ENCODE results near the gene GRHL1. TPM values are rescaled to one million over a fixed set of nuclear protein-coding genes. Genes with fewer than 3 reads are reported as not detected.

The GRHL1 gene
- total and polyA plus RNA-seq, 2 of the 8 experiments (the other 6 are each of a cell fraction or from before 2014, with no cell fraction given) = 1.3 to 3.6 TPM

DNA sequence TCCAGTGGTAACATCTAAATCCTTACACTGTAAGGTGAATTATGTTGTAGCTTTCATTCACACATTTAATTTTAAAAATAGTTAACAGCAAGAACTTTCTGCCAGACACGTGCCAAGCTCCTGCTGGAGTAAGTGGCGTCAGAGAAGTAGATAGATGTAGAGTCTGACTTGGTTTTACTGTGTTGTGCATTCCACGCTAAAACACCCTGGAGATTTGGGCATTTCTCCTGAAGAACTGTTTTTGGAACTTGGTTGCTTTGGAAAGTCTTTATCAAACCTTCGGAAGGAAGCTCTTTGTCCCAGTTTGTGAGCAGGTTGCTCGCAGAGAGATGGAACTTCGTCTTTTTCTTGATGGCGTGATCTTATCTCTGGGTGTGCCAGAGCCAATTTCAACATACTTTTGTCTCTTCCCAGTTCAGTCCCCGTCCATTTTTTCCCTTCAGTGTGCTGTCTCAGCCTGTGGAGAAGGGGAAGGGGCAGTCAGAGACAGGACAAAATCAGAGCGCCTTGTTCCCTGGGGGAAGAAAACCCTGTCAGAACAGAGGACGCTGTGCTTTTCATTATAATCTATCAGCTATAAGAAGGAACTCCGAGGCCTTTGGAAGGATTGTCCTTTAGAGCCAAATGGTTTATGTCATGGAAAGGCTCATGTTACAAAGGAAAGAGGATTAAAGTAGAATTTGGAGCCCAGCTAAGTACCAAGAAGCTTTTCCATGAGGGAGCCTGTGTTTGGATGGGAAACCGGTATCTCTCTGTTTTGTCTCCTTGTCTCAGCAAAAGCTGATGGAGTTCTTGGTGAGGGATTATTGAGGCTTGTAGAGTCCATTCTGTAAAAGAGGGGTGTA, 18.9 kb downstream of the GRHL1 start:
- FAIRE-seq (no peak), DNase-seq (ENCODE audit: low read depth in 1 of 2, low spot score in 2 of 2) (no peak)
- Histone ChIP-seq H3K9me3 (ENCODE audit: insufficient read depth in 2 of 2, low read depth in 1 of 2, low read length in 1 of 2) (no peaks in the 10 kb centered on the region), H4K5ac (ENCODE audit: insufficient read length, low read depth, low read length) (no peak overlapping the region), H3K14ac (ENCODE audit: insufficient read length) (no peak overlapping the region), H3K23ac (ENCODE audit: insufficient read length) (no peak overlapping the region), H3K4me3 (ENCODE audit: extremely low read depth in 1 of 4, insufficient read depth in 2 of 4, low read depth in 3 of 4, low read length in 4 of 4) (no peak overlapping the region), H2BK120ac (replicated peaks; ENCODE audit: low read depth, low read length) (no peak overlapping the region), H3K79me1 (ENCODE audit: low read depth, low read length) (no peaks in the 10 kb centered on the region), H2AK5ac (ENCODE audit: low read depth, low read length) (no peak overlapping the region), H2BK12ac (ENCODE audit: low read depth, low read length) (no peak overlapping the region), H3K56ac (replicated peaks; ENCODE audit: insufficient read length, low read depth, low read length) (no peak overlapping the region), H3K9ac (replicated peaks in 1 of 4; ENCODE audit: extremely low read depth in 1 of 4, low read depth in 3 of 4, low read length in 3 of 4) (no peak overlapping the region), H2BK15ac (ENCODE audit: low read length) (no peak overlapping the region), H3K18ac (ENCODE audit: extremely low read depth, low read length) (no peak overlapping the region), H3K4ac (replicated peaks; ENCODE audit: insufficient read length, low read depth, low read length) (no peak overlapping the region), H2BK5ac (ENCODE audit: low read depth, low read length) (no peak overlapping the region), H4K8ac (ENCODE audit: extremely low read depth, insufficient read depth, low read length) (no peak overlapping the region), H3K4me2 (ENCODE audit: insufficient read depth in 1 of 2, low read depth in 2 of 2, low read length in 2 of 2) (no peak overlapping the region), H3K79me2 (ENCODE audit: control insufficient read depth in 1 of 2, insufficient read depth in 2 of 2, low read length in 2 of 2) (no peaks in the 10 kb centered on the region), H3K23me2 (ENCODE audit: low read depth, low read length) (no peaks in the 10 kb centered on the region), H4K91ac (replicated peaks; ENCODE audit: insufficient read length, low read length) (no peak overlapping the region), H2AFZ (ENCODE audit: low read length) (no peak overlapping the region), H3K36me3 (ENCODE audit: control insufficient read depth in 2 of 4, insufficient read depth in 4 of 4, low read length in 3 of 4) (peaks cover 0 to 2% (median 0%) of the 10 kb centered on the region in 4 experiments; a peak in 1 of 8 replicates), H3K27ac (ENCODE audit: low read depth, low read length) (no peak overlapping the region), H4K20me1 (replicated peaks in 1 of 2; ENCODE audit: control insufficient read depth in 1 of 2, insufficient read depth in 2 of 2, low read length in 2 of 2) (no peaks in the 10 kb centered on the region), H3K4me1 (replicated peaks in 1 of 4; ENCODE audit: control insufficient read depth in 3 of 4, insufficient read depth in 4 of 4, low read length in 3 of 4) (no peaks in the 10 kb centered on the region), H2BK20ac (ENCODE audit: low read length) (no peak overlapping the region), H3K27me3 (replicated peaks in 1 of 4; ENCODE audit: control insufficient read depth in 3 of 4, extremely low read depth in 1 of 4, insufficient read depth in 3 of 4, low read length in 3 of 4) (no peaks in the 10 kb centered on the region)
- ChIA-PET CTCF (ENCODE audit: partially characterized antibody) (interaction anchor here (0.9 to 4.2 kb wide), 4 partner anchors 9 to 157 kb away, joined by 3 to 61 read pairs (median 4); no protein-coding TSS in a partner anchor), POLR2A (ENCODE audit: partially characterized antibody) (interaction anchor here (1.1 kb wide), 1 partner anchor 126 kb away, joined by 3 read pairs; no protein-coding TSS in a partner anchor)
- WGBS, 2 experiments (ENCODE audit: extremely low coverage in 1 of 2, insufficient coverage in 1 of 2, insufficient read length in 1 of 2, insufficient replicate concordance in 2 of 2, low coverage in 1 of 2, low lambda C conversion rate in 2 of 2, missing lambda C conversion rate in 1 of 2) = 89% methylated on average over 12 of the region's 12 CpGs; no CpG with 5 or more reads in 1 of the 2 experiments
- TF ChIP-seq TBP (IDR thresholded peaks at IDR 0.05; ENCODE audit: low read depth, low read length) = no peak
- TF ChIP-seq HDAC2 (IDR thresholded peaks at IDR 0.05; ENCODE audit: borderline replicate concordance in 1 of 2, low read depth in 2 of 2, low read length in 2 of 2) = no peak
- TF ChIP-seq SIRT6 (IDR thresholded peaks at IDR 0.05; ENCODE audit: low read length) = no peak
- no peak for TF ChIP-seq GABPA (IDR thresholded peaks at IDR 0.05; ENCODE audit: borderline replicate concordance, insufficient read depth, low read length)
- TF ChIP-seq KDM4A (IDR thresholded peaks at IDR 0.05; ENCODE audit: low read depth, low read length, severe bottlenecking) = no peak
- TF ChIP-seq TCF12 (IDR thresholded peaks at IDR 0.05; ENCODE audit: low read depth, low read length) = no peak
- no peak for TF ChIP-seq KDM1A (IDR thresholded peaks at IDR 0.05; ENCODE audit: borderline replicate concordance, low read length)
- TF ChIP-seq, protein P1, sequence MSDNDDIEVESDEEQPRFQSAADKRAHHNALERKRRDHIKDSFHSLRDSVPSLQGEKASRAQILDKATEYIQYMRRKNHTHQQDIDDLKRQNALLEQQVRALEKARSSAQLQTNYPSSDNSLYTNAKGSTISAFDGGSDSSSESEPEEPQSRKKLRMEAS (IDR thresholded peaks at IDR 0.05) = no peak
- TF ChIP-seq CREB1 (IDR thresholded peaks at IDR 0.05) = no peak
- TF ChIP-seq JUN (IDR thresholded peaks at IDR 0.05; ENCODE audit: low read depth, low read length) = no peak
- TF ChIP-seq USF2 (IDR thresholded peaks at IDR 0.05; ENCODE audit: low read length) = no peak

Measured in H1 (cell line).